Activated CD4-positive, alpha-beta T cell treated with anti-CD3 and anti-CD28 coated beads, Interleukin-2, Interleukin-4, amounts not matched to agents 100 ng/mL and 50 ng/mL, durations not matched to agents 16 hours and 8 hours (primary cell): ENCODE measurements around the gene ABTB2.
"Not testable (repeated sequence)": the region's sequence is repeated elsewhere in the genome, so short reads cannot be mapped to it uniquely, and the experiment has no call there.

ENCODE experiments used
- DNase-seq: peaks from one replicate; pipeline ENCODE4 v3.0.0-alpha.2; 2020; ENCODE audit warnings: low spot score

The ABTB2 gene

GRCh38 chr11:34357701-34358257 is at the start of gene ABTB2:
ABTB2 (minus strand) TSS chr11:34358010.
- peak; percentile 96 for DNase-seq

GRCh38 chr11:34407121-34407813 is 49.5 kb upstream of the ABTB2 start:
- DNase-seq, result no peak

GRCh38 chr11:34406413-34406812 is 48.6 kb upstream of the ABTB2 start:
- no peak for DNase-seq

- peak; percentile 40 for DNase-seq
These were observed 47.5 kb upstream of the ABTB2 start for GRCh38 chr11:34405079-34405858.

- DNase-seq, result no peak
These were observed 46.5 kb upstream of the ABTB2 start for GRCh38 chr11:34404280-34404679.

GRCh38 chr11:34403431-34403830 is 45.6 kb upstream of the ABTB2 start:
- DNase-seq, result no peak

GRCh38 chr11:34397811-34398210 is 40.0 kb upstream of the ABTB2 start:
- DNase-seq, result no peak

- DNase-seq, result no peak
These were observed 39.3 kb upstream of the ABTB2 start for GRCh38 chr11:34397120-34397519.

GRCh38 chr11:34395916-34396550 is 38.2 kb upstream of the ABTB2 start:
- DNase-seq, result no peak

GRCh38 chr11:34394771-34395300 is 37.0 kb upstream of the ABTB2 start:
- no peak for DNase-seq

GRCh38 chr11:34387653-34388052 is 29.8 kb upstream of the ABTB2 start:
- no peak for DNase-seq

- DNase-seq, result not testable (repeated sequence)
These were observed 28.5 kb upstream of the ABTB2 start for GRCh38 chr11:34386356-34386755.

GRCh38 chr11:34382532-34383276 is 24.9 kb upstream of the ABTB2 start:
- DNase-seq, result no peak

- DNase-seq, result no peak
These were observed 24.0 kb upstream of the ABTB2 start for GRCh38 chr11:34381775-34382174.

- DNase-seq, result no peak
These were observed 22.9 kb upstream of the ABTB2 start for GRCh38 chr11:34380696-34381095.

- no peak for DNase-seq
These were observed 21.7 kb upstream of the ABTB2 start for GRCh38 chr11:34379539-34379938.

- DNase-seq, result no peak
These were observed 21.3 kb upstream of the ABTB2 start for GRCh38 chr11:34379079-34379478.

GRCh38 chr11:34373727-34374126 is 15.9 kb upstream of the ABTB2 start:
- no peak for DNase-seq

GRCh38 chr11:34366522-34366921 is 8.7 kb upstream of the ABTB2 start:
- no peak for DNase-seq

GRCh38 chr11:34364102-34364501 is 6.3 kb upstream of the ABTB2 start:
- DNase-seq, result no peak

GRCh38 chr11:34363363-34364084 is 5.7 kb upstream of the ABTB2 start:
- no peak for DNase-seq
